ENCODE data around the gene DPYSL3.

Gene DPYSL3

GRCh38 chr5:147359101-147359500 lies 150.8 kb downstream of the DPYSL3 start:
- H3K36me3 ChIP-seq (ENCODE audit: control insufficient read depth, low read length): no peaks in the 10 kb centered on the region
- H3K27ac ChIP-seq (ENCODE audit: low read depth, low read length): no peak overlapping the region
- no peaks in the 10 kb centered on the region for H3K4me1 ChIP-seq (ENCODE audit: control insufficient read depth, low read length)
- H4K20me1 ChIP-seq (ENCODE audit: control insufficient read depth, insufficient read depth, low read depth, low read length): no peaks in the 10 kb centered on the region
- no peak overlapping the region for H3K4me2 ChIP-seq (ENCODE audit: low read length)
- H3K27me3 ChIP-seq (ENCODE audit: control insufficient read depth, low read length): no peaks in the 10 kb centered on the region
- no peaks in the 10 kb centered on the region for H3F3A ChIP-seq (ENCODE audit: control insufficient read depth, insufficient read depth)
- no peaks in the 10 kb centered on the region for H3K79me2 ChIP-seq (ENCODE audit: control insufficient read depth, low read length)
- no peaks in the 10 kb centered on the region for H3K9me2 ChIP-seq (replicated peaks; ENCODE audit: control insufficient read depth, low read length)
- no peaks in the 10 kb centered on the region for H3K9me3 ChIP-seq (ENCODE audit: control insufficient read depth, insufficient read depth, low read length)
- TF ChIP-seq CTCF (IDR thresholded peaks at IDR 0.05; ENCODE audit: low read depth, low read length, poor library complexity, severe bottlenecking): no peak
- no peak for TF ChIP-seq EZH2phosphoT487 (IDR thresholded peaks at IDR 0.05; ENCODE audit: borderline replicate concordance, low read length)
- H3K4me3 ChIP-seq (ENCODE audit: low read length): no peak overlapping the region

GRCh38 chr5:147349241-147349640 lies 160.6 kb downstream of the DPYSL3 start:
- Histone ChIP-seq H3K79me2 (ENCODE audit: control insufficient read depth, low read length) (no peaks in the 10 kb centered on the region), H4K20me1 (ENCODE audit: control insufficient read depth, insufficient read depth, low read depth, low read length) (no peaks in the 10 kb centered on the region), H3K4me1 (ENCODE audit: control insufficient read depth, low read length) (no peaks in the 10 kb centered on the region), H3F3A (ENCODE audit: control insufficient read depth, insufficient read depth) (no peaks in the 10 kb centered on the region), H3K9me2 (replicated peaks; ENCODE audit: control insufficient read depth, low read length) (no peaks in the 10 kb centered on the region), H3K4me2 (ENCODE audit: low read length) (no peak overlapping the region), H3K27ac (ENCODE audit: low read depth, low read length) (no peak overlapping the region), H3K36me3 (ENCODE audit: control insufficient read depth, low read length) (no peaks in the 10 kb centered on the region), H3K9me3 (ENCODE audit: control insufficient read depth, insufficient read depth, low read length) (no peaks in the 10 kb centered on the region), H3K27me3 (ENCODE audit: control insufficient read depth, low read length) (no peaks in the 10 kb centered on the region), H3K4me3 (ENCODE audit: low read length) (no peak overlapping the region)
- TF ChIP-seq EZH2phosphoT487 (IDR thresholded peaks at IDR 0.05; ENCODE audit: borderline replicate concordance, low read length) (no peak), CTCF (IDR thresholded peaks at IDR 0.05; ENCODE audit: low read depth, low read length, poor library complexity, severe bottlenecking) (no peak)

- Histone ChIP-seq H3F3A (ENCODE audit: control insufficient read depth, insufficient read depth) (no peaks in the 10 kb centered on the region), H3K79me2 (ENCODE audit: control insufficient read depth, low read length) (no peaks in the 10 kb centered on the region), H3K4me2 (ENCODE audit: low read length) (no peak overlapping the region), H3K27me3 (ENCODE audit: control insufficient read depth, low read length) (no peaks in the 10 kb centered on the region), H3K4me1 (ENCODE audit: control insufficient read depth, low read length) (no peaks in the 10 kb centered on the region), H3K36me3 (ENCODE audit: control insufficient read depth, low read length) (no peaks in the 10 kb centered on the region), H3K27ac (ENCODE audit: low read depth, low read length) (no peak overlapping the region), H4K20me1 (ENCODE audit: control insufficient read depth, insufficient read depth, low read depth, low read length) (no peaks in the 10 kb centered on the region), H3K9me3 (ENCODE audit: control insufficient read depth, insufficient read depth, low read length) (no peaks in the 10 kb centered on the region), H3K9me2 (replicated peaks; ENCODE audit: control insufficient read depth, low read length) (no peaks in the 10 kb centered on the region), H3K4me3 (ENCODE audit: low read length) (no peak overlapping the region)
- TF ChIP-seq CTCF (IDR thresholded peaks at IDR 0.05; ENCODE audit: low read depth, low read length, poor library complexity, severe bottlenecking): no peak
- no peak for TF ChIP-seq EZH2phosphoT487 (IDR thresholded peaks at IDR 0.05; ENCODE audit: borderline replicate concordance, low read length)
Measured at GRCh38 chr5:147348451-147348850, 161.4 kb downstream of the DPYSL3 start.

GRCh38 chr5:147348046-147348445 lies 161.8 kb downstream of the DPYSL3 start:
- no peaks in the 10 kb centered on the region for H3K9me2 ChIP-seq (replicated peaks; ENCODE audit: control insufficient read depth, low read length)
- H3K79me2 ChIP-seq (ENCODE audit: control insufficient read depth, low read length): no peaks in the 10 kb centered on the region
- H4K20me1 ChIP-seq (ENCODE audit: control insufficient read depth, insufficient read depth, low read depth, low read length): no peaks in the 10 kb centered on the region
- H3K4me2 ChIP-seq (ENCODE audit: low read length): no peak overlapping the region
- no peak overlapping the region for H3K4me3 ChIP-seq (ENCODE audit: low read length)
- no peaks in the 10 kb centered on the region for H3K27me3 ChIP-seq (ENCODE audit: control insufficient read depth, low read length)
- no peaks in the 10 kb centered on the region for H3K36me3 ChIP-seq (ENCODE audit: control insufficient read depth, low read length)
- no peaks in the 10 kb centered on the region for H3K4me1 ChIP-seq (ENCODE audit: control insufficient read depth, low read length)
- H3F3A ChIP-seq (ENCODE audit: control insufficient read depth, insufficient read depth): no peaks in the 10 kb centered on the region
- TF ChIP-seq CTCF (IDR thresholded peaks at IDR 0.05; ENCODE audit: low read depth, low read length, poor library complexity, severe bottlenecking): no peak
- no peak for TF ChIP-seq EZH2phosphoT487 (IDR thresholded peaks at IDR 0.05; ENCODE audit: borderline replicate concordance, low read length)
- H3K9me3 ChIP-seq (ENCODE audit: control insufficient read depth, insufficient read depth, low read length): no peaks in the 10 kb centered on the region
- no peak overlapping the region for H3K27ac ChIP-seq (ENCODE audit: low read depth, low read length)

All from DOHH2 (cell line).